ENCODE measurements around the gene HDAC4. TPM values are rescaled to one million over a fixed set of nuclear protein-coding genes. Genes with fewer than 3 reads are reported as not detected.

Gene HDAC4
- total RNA-seq, 1 experiment from 2014 or later = 61.5 TPM

GRCh38 chr2:239378918-239379640 is 21.7 kb downstream of the HDAC4 start:
- Histone ChIP-seq H3K4me2 (no peak overlapping the region), H3K4me1 (replicated peaks; ENCODE audit: insufficient read depth) (no peaks in the 10 kb centered on the region), H3F3A (ENCODE audit: insufficient read depth, low read depth) (no peaks in the 10 kb centered on the region), H4K20me1 (ENCODE audit: insufficient read depth) (peaks cover 10% of the 10 kb centered on the region; the same call in 1 of the 2 replicates), H2AFZ (no peak overlapping the region), H3K79me2 (ENCODE audit: low read depth) (no peaks in the 10 kb centered on the region), H3K9me3 (ENCODE audit: insufficient read depth, low read depth) (no peaks in the 10 kb centered on the region), H3K27ac (no peak overlapping the region), H3K36me3 (ENCODE audit: low read depth) (no peaks in the 10 kb centered on the region), H3K27me3 (ENCODE audit: insufficient read depth, low read depth) (no peaks in the 10 kb centered on the region), H3K4me3 (no peak overlapping the region), H3K9me2 (ENCODE audit: insufficient read depth) (no peaks in the 10 kb centered on the region)
- BruUV-seq (replicated peaks) = no TSS peak
- DNase-seq = no peak
- intact Hi-C loops (cut with micrococcal nuclease; ENCODE audit: unreplicated experiment) = no loop called here
- ChIA-PET POLR2A (ENCODE audit: unreplicated experiment) (no interaction called here), CTCF (no interaction called here)
- TF ChIP-seq, protein P1, sequence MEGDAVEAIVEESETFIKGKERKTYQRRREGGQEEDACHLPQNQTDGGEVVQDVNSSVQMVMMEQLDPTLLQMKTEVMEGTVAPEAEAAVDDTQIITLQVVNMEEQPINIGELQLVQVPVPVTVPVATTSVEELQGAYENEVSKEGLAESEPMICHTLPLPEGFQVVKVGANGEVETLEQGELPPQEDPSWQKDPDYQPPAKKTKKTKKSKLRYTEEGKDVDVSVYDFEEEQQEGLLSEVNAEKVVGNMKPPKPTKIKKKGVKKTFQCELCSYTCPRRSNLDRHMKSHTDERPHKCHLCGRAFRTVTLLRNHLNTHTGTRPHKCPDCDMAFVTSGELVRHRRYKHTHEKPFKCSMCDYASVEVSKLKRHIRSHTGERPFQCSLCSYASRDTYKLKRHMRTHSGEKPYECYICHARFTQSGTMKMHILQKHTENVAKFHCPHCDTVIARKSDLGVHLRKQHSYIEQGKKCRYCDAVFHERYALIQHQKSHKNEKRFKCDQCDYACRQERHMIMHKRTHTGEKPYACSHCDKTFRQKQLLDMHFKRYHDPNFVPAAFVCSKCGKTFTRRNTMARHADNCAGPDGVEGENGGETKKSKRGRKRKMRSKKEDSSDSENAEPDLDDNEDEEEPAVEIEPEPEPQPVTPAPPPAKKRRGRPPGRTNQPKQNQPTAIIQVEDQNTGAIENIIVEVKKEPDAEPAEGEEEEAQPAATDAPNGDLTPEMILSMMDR (conservative IDR thresholded peaks at IDR 0.05) = no peak
- no peak for TF ChIP-seq EZH2 (IDR thresholded peaks at IDR 0.05; ENCODE audit: low read depth)

GRCh38 chr2:239378021-239378917 is 22.6 kb downstream of the HDAC4 start:
- H3K27me3 ChIP-seq (ENCODE audit: insufficient read depth, low read depth) = no peaks in the 10 kb centered on the region
- TF ChIP-seq, protein P1 (conservative IDR thresholded peaks at IDR 0.05) = no peak
- no peak for TF ChIP-seq EZH2 (IDR thresholded peaks at IDR 0.05; ENCODE audit: low read depth)
- H4K20me1 ChIP-seq (ENCODE audit: insufficient read depth) = peaks cover 10% of the 10 kb centered on the region; the same call in 1 of the 2 replicates
- POLR2A ChIA-PET (ENCODE audit: unreplicated experiment) = no interaction called here
- H3K9me3 ChIP-seq (ENCODE audit: insufficient read depth, low read depth) = no peaks in the 10 kb centered on the region
- DNase-seq = no peak
- H3K4me1 ChIP-seq (replicated peaks; ENCODE audit: insufficient read depth) = no peaks in the 10 kb centered on the region
- H3K79me2 ChIP-seq (ENCODE audit: low read depth) = no peaks in the 10 kb centered on the region
- H2AFZ ChIP-seq = no peak overlapping the region
- no TSS peak for BruUV-seq (replicated peaks)
- intact Hi-C loops (cut with micrococcal nuclease; ENCODE audit: unreplicated experiment) = no loop called here
- no peak overlapping the region for H3K27ac ChIP-seq
- no peak overlapping the region for H3K4me3 ChIP-seq
- H3K4me2 ChIP-seq = no peak overlapping the region
- no peaks in the 10 kb centered on the region for H3K36me3 ChIP-seq (ENCODE audit: low read depth)
- H3K9me2 ChIP-seq (ENCODE audit: insufficient read depth) = no peaks in the 10 kb centered on the region
- H3F3A ChIP-seq (ENCODE audit: insufficient read depth, low read depth) = no peaks in the 10 kb centered on the region
- CTCF ChIA-PET = no interaction called here

DNA sequence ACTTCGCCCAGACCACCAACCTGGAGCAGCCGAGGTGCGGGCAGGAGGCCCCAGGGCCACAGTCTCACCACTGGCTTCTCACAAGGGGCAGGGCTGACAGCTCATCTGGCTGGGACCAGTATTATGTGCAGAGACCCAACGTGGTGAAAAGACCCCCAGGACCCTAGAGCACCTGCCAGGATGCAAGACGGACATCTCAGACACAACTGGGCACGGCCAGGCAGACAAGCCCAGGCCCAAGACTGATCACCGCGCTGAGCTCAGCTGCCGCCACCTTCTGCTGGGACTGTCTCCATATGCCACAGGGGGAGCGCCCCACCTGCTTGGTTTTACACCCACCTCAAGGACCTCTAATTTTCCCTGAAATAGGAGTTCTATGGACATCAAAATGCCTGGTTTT is 23.2 kb downstream of the HDAC4 start:
- POLR2A ChIA-PET (ENCODE audit: unreplicated experiment) = no interaction called here
- no TSS peak for BruUV-seq (replicated peaks)
- CTCF ChIA-PET = no interaction called here

More for the DNA sequence above, 23.2 kb downstream of the HDAC4 start:
- H3K27ac ChIP-seq = no peak overlapping the region
- no peaks in the 10 kb centered on the region for H3F3A ChIP-seq (ENCODE audit: insufficient read depth, low read depth)
- intact Hi-C loops (cut with micrococcal nuclease; ENCODE audit: unreplicated experiment) = no loop called here
- H3K9me3 ChIP-seq (ENCODE audit: insufficient read depth, low read depth) = no peaks in the 10 kb centered on the region
- H3K9me2 ChIP-seq (ENCODE audit: insufficient read depth) = no peaks in the 10 kb centered on the region
- TF ChIP-seq, protein P1 (conservative IDR thresholded peaks at IDR 0.05) = no peak
- TF ChIP-seq EZH2 (IDR thresholded peaks at IDR 0.05; ENCODE audit: low read depth) = no peak
- H2AFZ ChIP-seq = no peak overlapping the region
- peaks cover 10% of the 10 kb centered on the region; the same call in 1 of the 2 replicates for H4K20me1 ChIP-seq (ENCODE audit: insufficient read depth)
- no peak overlapping the region for H3K4me2 ChIP-seq
- H3K36me3 ChIP-seq (ENCODE audit: low read depth) = no peaks in the 10 kb centered on the region
- no peak overlapping the region for H3K4me3 ChIP-seq
- no peak for DNase-seq
- H3K79me2 ChIP-seq (ENCODE audit: low read depth) = no peaks in the 10 kb centered on the region
- no peaks in the 10 kb centered on the region for H3K27me3 ChIP-seq (ENCODE audit: insufficient read depth, low read depth)
- H3K4me1 ChIP-seq (replicated peaks; ENCODE audit: insufficient read depth) = no peaks in the 10 kb centered on the region
